ENCODE data around the gene EIF1AD. TPM values are rescaled to one million over a fixed set of nuclear protein-coding genes. Genes with fewer than 3 reads are reported as not detected.

The EIF1AD gene
- total RNA-seq, 1 experiment from 2014 or later: 64.6 TPM

DNA sequence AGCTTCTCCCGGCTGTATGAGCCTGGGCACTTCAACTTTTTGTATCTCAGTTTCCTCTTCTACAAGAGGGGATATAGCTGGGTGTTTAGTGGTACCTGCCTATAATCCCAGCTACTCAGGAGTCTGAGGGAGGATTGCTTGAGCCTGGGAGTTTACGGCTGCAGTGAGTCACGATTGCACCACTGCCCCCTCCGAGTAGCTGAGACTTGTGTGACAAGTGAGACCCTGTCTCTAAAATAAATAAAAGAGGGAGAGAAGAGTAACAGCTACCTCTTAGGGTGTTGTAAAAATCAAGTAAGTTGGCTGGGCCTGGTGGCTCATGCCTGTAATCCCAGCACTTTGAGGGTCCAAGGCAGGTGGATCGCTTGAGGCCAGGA, 34.4 kb upstream of the EIF1AD start:
- no TSS peak for BruUV-seq (replicated peaks)
- Histone ChIP-seq H3K27me3 (ENCODE audit: control insufficient read depth, insufficient read depth, low read length) (no peaks in the 10 kb centered on the region), H3K4me1 (ENCODE audit: control insufficient read depth, insufficient read depth, low read length) (no peaks in the 10 kb centered on the region), H3K27ac (ENCODE audit: low read length) (no peak overlapping the region), H3K4me3 (ENCODE audit: low read depth in 2 of 2, low read length in 2 of 2) (no peak overlapping the region), H3K9me3 (ENCODE audit: control insufficient read depth, insufficient read depth, low read depth, low read length) (peaks cover 2% of the 10 kb centered on the region; the same call in 1 of the 2 replicates), H3K36me3 (ENCODE audit: control insufficient read depth, insufficient read depth, low read length) (no peaks in the 10 kb centered on the region)
- in situ Hi-C loops (cut with HindIII; ENCODE audit: low pct_unique_long_range_greater_than_20kb, low sequenced_read_pairs): no loop called here
- TF ChIP-seq, protein P1, sequence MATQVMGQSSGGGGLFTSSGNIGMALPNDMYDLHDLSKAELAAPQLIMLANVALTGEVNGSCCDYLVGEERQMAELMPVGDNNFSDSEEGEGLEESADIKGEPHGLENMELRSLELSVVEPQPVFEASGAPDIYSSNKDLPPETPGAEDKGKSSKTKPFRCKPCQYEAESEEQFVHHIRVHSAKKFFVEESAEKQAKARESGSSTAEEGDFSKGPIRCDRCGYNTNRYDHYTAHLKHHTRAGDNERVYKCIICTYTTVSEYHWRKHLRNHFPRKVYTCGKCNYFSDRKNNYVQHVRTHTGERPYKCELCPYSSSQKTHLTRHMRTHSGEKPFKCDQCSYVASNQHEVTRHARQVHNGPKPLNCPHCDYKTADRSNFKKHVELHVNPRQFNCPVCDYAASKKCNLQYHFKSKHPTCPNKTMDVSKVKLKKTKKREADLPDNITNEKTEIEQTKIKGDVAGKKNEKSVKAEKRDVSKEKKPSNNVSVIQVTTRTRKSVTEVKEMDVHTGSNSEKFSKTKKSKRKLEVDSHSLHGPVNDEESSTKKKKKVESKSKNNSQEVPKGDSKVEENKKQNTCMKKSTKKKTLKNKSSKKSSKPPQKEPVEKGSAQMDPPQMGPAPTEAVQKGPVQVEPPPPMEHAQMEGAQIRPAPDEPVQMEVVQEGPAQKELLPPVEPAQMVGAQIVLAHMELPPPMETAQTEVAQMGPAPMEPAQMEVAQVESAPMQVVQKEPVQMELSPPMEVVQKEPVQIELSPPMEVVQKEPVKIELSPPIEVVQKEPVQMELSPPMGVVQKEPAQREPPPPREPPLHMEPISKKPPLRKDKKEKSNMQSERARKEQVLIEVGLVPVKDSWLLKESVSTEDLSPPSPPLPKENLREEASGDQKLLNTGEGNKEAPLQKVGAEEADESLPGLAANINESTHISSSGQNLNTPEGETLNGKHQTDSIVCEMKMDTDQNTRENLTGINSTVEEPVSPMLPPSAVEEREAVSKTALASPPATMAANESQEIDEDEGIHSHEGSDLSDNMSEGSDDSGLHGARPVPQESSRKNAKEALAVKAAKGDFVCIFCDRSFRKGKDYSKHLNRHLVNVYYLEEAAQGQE (IDR thresholded peaks at IDR 0.05; ENCODE audit: insufficient read depth in 1 of 2, low read depth in 2 of 2, low read length in 1 of 2): no peak
- TF ChIP-seq POLR2AphosphoS5 (IDR thresholded peaks at IDR 0.05; ENCODE audit: low read depth, low read length): no peak
- no peak for TF ChIP-seq SIN3A (IDR thresholded peaks at IDR 0.05; ENCODE audit: borderline replicate concordance, insufficient read depth, low read depth, low read length)
- TF ChIP-seq, protein P2, sequence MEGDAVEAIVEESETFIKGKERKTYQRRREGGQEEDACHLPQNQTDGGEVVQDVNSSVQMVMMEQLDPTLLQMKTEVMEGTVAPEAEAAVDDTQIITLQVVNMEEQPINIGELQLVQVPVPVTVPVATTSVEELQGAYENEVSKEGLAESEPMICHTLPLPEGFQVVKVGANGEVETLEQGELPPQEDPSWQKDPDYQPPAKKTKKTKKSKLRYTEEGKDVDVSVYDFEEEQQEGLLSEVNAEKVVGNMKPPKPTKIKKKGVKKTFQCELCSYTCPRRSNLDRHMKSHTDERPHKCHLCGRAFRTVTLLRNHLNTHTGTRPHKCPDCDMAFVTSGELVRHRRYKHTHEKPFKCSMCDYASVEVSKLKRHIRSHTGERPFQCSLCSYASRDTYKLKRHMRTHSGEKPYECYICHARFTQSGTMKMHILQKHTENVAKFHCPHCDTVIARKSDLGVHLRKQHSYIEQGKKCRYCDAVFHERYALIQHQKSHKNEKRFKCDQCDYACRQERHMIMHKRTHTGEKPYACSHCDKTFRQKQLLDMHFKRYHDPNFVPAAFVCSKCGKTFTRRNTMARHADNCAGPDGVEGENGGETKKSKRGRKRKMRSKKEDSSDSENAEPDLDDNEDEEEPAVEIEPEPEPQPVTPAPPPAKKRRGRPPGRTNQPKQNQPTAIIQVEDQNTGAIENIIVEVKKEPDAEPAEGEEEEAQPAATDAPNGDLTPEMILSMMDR (IDR thresholded peaks at IDR 0.05): no peak
- TF ChIP-seq TCF7L2 (IDR thresholded peaks at IDR 0.05; ENCODE audit: low read depth, low read length): no peak
- ATAC-seq (no peak), DNase-seq (ENCODE audit: low read depth, low spot score) (no peak)
- CTCF ChIA-PET: interaction anchor here (1.0 to 1.1 kb wide), 2 partner anchors 9 to 324 kb away, joined by 3 to 4 read pairs; partner anchors contain the start of gene KAT5
- intact Hi-C loops (cut with micrococcal nuclease; ENCODE audit: unreplicated experiment): no loop called here
- POLR2A ChIA-PET: no interaction called here

DNA sequence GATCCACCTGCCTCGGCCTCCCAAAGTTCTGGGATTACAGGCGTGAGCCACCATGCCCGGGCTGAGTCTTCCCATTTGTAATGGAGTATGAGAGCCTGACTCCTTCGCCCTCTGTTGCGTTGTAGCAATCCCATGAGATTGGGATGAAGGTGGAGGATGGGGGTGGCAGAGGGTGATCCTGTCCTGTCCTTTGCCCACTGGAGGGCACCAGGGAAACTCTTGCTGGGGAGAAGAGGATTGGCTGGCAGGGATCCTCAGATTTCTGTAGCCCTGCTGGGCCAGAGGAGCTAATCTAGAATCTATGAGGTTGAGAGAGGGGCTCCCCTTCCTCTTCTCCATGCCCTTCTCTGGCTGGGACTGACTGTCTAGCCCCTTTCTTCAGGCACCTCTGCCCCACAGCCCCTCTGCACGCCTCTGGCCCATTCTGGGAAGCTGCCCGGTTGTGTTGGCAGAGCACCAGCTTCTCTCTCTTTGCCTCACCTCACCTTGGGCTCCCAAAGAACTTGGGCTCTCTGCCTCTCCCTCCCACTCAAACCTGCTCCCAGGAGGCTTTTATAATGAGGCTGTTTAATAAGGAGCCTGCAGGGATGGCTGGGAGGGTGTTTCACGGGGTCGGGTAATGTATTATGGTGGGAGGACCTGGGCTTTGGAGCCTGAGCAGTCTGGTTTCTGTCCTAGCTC, 33.8 kb upstream of the EIF1AD start:
- ATAC-seq: peak; percentile 54; the same call in 1 of the 2 replicates
- Histone ChIP-seq H3K27me3 (ENCODE audit: control insufficient read depth, insufficient read depth, low read length) (no peaks in the 10 kb centered on the region), H3K4me3 (ENCODE audit: low read depth in 2 of 2, low read length in 2 of 2) (no peak overlapping the region), H3K9me3 (ENCODE audit: control insufficient read depth, insufficient read depth, low read depth, low read length) (peaks cover 2% of the 10 kb centered on the region; the same call in 1 of the 2 replicates), H3K4me1 (ENCODE audit: control insufficient read depth, insufficient read depth, low read length) (no peaks in the 10 kb centered on the region), H3K36me3 (ENCODE audit: control insufficient read depth, insufficient read depth, low read length) (no peaks in the 10 kb centered on the region), H3K27ac (ENCODE audit: low read length) (no peak overlapping the region)
- in situ Hi-C loops (cut with HindIII; ENCODE audit: low pct_unique_long_range_greater_than_20kb, low sequenced_read_pairs): no loop called here
- CTCF ChIA-PET: interaction anchor here (1.0 to 1.1 kb wide), 2 partner anchors 10 to 324 kb away, joined by 3 to 4 read pairs; partner anchors contain the start of gene KAT5
- POLR2A ChIA-PET: no interaction called here
- DNase-seq (ENCODE audit: low read depth, low spot score): no peak
- TF ChIP-seq SIN3A (IDR thresholded peaks at IDR 0.05; ENCODE audit: borderline replicate concordance, insufficient read depth, low read depth, low read length) (no peak), TCF7L2 (IDR thresholded peaks at IDR 0.05; ENCODE audit: low read depth, low read length) (no peak), POLR2AphosphoS5 (IDR thresholded peaks at IDR 0.05; ENCODE audit: low read depth, low read length) (no peak)
- TF ChIP-seq, protein P2 (IDR thresholded peaks at IDR 0.05): no peak
- TF ChIP-seq, protein P1 (IDR thresholded peaks at IDR 0.05; ENCODE audit: insufficient read depth in 1 of 2, low read depth in 2 of 2, low read length in 1 of 2): no peak
- intact Hi-C loops (cut with micrococcal nuclease; ENCODE audit: unreplicated experiment): no loop called here
- no TSS peak for BruUV-seq (replicated peaks)
